ENCODE results near the gene FOXN3.

The FOXN3 gene

DNA sequence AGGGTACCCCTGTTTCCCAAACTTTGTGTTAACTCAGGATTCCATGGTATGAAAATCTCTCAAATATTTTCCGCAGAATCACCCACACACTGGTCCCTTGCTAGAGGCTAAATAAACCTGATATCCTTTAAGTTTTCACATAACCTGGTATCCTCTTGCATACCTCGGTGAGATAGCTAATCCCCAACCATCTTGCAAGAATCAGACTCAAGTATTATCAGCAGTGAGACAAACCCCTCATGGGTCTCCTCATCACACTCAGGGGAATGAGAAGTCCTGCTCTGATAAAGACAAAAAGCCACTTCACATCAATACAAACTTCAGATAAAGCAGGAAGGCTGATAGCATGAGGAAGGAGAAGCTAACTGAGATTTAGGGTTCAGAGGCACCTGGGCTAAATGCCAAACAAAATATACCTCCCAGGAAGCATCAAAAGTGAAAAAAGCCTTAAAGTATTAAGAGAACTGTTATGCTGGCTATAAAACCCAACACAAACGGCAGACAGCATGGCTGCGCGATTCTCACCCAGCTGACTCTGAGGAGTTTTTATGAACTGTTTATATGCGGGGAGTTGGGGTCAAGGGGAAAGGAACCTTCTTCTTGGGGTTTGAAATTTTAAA, 96.5 kb downstream of the FOXN3 start:
- H3K4me3 Mint-ChIP-seq = no peak overlapping the region
- peaks cover 64 to 68% of the 10 kb centered on the region in 2 donors for H3K36me3 Mint-ChIP-seq
- no peak for ATAC-seq (replicated peaks)

DNA sequence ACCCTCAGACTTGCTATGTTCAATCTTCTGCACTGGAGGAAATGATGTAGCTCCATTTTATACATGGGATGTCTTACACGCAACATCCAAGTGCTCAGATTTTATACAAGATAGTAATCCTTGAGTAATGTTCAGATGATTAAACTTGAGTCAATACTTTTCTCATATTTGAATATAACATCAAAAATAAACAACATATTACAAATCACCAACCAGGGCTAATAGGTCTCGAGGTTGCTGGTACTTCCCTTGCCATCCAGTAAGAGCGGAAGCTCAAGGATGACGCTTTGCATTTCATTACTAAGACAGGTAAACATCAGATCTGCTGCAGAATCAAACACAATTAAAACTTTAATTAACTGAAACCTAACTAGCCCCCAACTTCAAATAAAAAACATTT, 97.3 kb downstream of the FOXN3 start:
- Mint-ChIP-seq H3K4me1 (peaks cover 50 to 87% of the 10 kb centered on the region in 2 donors), H3K36me3 (peaks cover 67 to 69% of the 10 kb centered on the region in 2 donors), H3K27me3 (no peaks in the 10 kb centered on the region), H3K9me3 (peaks cover 8 to 10% of the 10 kb centered on the region in 2 donors), H3K4me3 (no peak overlapping the region), H3K27ac (no peak overlapping the region)
- ATAC-seq (replicated peaks) (no peak), DNase-seq (no peak)

More for the DNA sequence above, 96.5 kb downstream of the FOXN3 start:
- H3K9me3 Mint-ChIP-seq = peaks cover 12 to 13% of the 10 kb centered on the region in 2 donors
- H3K4me1 Mint-ChIP-seq = peaks cover 48 to 87% of the 10 kb centered on the region in 2 donors
- no peak for DNase-seq
- no peak overlapping the region for H3K27ac Mint-ChIP-seq
- H3K27me3 Mint-ChIP-seq = no peaks in the 10 kb centered on the region

DNA sequence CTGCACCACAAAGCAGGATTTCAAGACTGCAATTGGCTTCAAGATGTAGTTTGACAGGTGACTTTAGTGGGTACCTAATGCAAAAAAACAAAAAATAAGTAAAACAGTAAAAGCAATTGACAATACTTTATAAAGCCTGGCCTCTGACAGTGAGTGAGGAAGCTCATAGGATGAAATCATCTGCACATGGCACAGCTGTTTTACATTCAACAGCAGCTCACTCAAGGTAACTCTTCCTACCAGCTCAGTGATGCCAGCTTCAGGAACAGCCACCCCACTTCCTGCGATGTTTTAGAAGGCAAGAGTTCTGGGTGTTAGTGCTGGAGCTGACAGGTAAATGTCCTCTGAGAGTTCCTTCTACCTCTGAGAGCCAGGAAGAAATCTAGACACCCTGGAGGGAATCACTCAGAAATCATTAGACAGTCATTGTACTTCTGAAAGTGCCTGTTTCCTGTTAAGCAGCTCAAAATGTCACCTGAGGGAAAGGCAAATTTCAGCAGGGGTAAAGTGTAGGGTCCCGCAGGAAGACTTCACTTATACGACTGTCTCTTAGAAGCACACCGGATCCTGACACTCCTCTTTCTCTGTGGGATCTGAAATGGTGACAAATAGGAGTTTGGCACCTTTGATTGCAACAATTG, 99.9 kb downstream of the FOXN3 start:
- ATAC-seq (replicated peaks) = peak; percentile 67 to 85
- H3K27ac Mint-ChIP-seq = peak overlapping the region; percentile 81
- peaks cover 8 to 10% of the 10 kb centered on the region in 2 donors for H3K9me3 Mint-ChIP-seq
- peaks cover 57 to 69% of the 10 kb centered on the region in 2 donors for H3K36me3 Mint-ChIP-seq
- H3K27me3 Mint-ChIP-seq = no peaks in the 10 kb centered on the region
- H3K4me3 Mint-ChIP-seq = peak overlapping the region; percentile 25 to 41
- peaks cover 40 to 80% of the 10 kb centered on the region in 2 donors for H3K4me1 Mint-ChIP-seq
- no peak for DNase-seq

DNA sequence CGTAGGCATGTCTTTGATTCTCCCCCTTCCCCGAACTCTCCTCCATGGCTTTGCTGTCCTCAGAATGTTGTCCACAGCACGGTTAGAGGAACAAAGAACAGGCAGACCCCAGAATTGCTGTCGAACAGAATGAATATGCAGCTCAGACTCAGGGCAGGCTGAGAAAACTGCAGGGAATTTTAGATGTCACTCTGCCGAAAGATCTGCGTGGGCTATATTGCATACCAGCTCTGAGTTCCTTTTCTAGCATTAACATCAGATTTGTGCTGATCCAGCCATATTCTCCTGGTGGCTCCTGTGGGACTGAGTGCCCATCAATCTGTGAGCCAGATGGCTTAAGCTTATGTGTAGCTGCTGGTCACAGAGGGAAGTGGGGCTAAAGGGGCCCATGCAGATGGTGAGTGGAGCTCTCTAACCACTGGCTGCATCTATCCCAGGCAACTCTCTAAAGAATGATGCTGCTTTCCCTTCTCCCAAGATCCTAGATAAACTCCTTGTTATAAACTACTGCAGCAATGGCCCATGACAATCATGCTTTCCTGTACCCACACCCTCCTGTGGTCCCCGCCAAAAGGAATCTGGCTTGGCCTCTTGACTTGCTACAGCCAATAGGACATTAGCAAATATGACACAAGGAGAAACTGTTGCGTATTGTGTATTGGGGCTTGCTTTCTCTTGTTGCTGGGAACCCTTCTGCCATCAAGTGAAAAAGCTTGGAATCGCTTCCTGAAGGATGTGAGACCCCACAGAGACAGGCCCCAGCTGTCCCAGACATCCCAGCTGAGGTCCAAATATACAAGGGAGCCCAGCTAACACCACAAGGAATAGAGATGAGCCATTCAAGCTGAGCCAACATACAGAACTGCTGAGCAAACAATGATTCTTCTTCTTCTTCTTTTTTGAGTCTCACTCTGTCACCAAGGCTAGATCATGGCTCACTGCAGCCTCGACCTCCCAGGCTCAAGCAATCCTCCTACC, 101.3 kb downstream of the FOXN3 start:
- Mint-ChIP-seq H3K4me1 (peaks cover 39 to 74% of the 10 kb centered on the region in 2 donors), H3K9me3 (peaks cover 8 to 10% of the 10 kb centered on the region in 2 donors), H3K27me3 (no peaks in the 10 kb centered on the region), H3K4me3 (no peak overlapping the region), H3K36me3 (peaks cover 54 to 68% of the 10 kb centered on the region in 2 donors), H3K27ac (no peak overlapping the region)
- DNase-seq (no peak), ATAC-seq (replicated peaks) (no peak)

DNA sequence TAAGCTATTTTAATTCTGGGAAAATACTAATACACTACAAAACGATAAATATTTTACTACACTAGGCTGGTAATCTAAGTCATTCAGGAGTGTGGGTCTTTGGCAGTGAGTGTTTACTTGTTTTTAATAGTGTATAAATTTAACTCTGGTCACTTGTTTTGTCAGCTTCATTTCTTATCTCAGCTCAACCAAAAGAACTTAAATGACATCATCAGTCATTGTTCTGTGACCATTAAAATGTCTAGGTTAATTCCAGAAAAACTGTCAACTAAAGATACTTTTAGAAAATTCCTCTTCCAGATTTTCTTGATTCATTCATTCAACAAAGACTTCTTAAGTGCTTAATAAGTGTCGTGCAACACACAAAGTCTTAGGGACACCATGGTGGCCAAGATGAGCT, 102.8 kb downstream of the FOXN3 start:
- DNase-seq = no peak
- Mint-ChIP-seq H3K27ac (peak overlapping the region; percentile 45), H3K36me3 (peaks cover 47 to 64% of the 10 kb centered on the region in 2 donors), H3K27me3 (no peaks in the 10 kb centered on the region), H3K9me3 (peaks cover 5 to 8% of the 10 kb centered on the region in 2 donors), H3K4me3 (no peak overlapping the region), H3K4me1 (peaks cover 46 to 77% of the 10 kb centered on the region in 2 donors)
- ATAC-seq (replicated peaks) = no peak

DNA sequence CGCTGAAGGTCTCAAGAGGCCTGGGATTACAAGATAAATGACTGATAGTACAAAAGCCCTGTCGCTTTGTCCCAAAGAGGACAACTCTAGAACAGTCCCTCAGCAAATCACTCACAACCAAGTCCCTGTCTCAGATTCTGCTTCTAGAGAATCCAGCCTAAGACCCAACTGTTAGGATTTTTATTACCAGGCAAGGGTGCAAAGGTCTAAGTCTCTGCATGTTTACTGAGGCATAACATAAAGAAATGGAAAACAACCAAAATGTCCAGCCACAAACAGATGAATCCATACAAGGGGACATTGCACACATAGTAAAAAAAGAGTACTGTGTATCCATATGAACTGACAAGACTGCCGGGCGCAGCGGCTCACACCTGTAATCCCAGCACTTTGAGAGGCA, 104.1 kb downstream of the FOXN3 start:
- no peak for DNase-seq
- Mint-ChIP-seq H3K36me3 (peaks cover 46 to 60% of the 10 kb centered on the region in 2 donors), H3K9me3 (no peaks in the 10 kb centered on the region), H3K4me1 (peaks cover 57 to 77% of the 10 kb centered on the region in 2 donors), H3K4me3 (no peak overlapping the region), H3K27me3 (no peaks in the 10 kb centered on the region), H3K27ac (peak overlapping the region; percentile 25)
- ATAC-seq (replicated peaks) = no peak

DNA sequence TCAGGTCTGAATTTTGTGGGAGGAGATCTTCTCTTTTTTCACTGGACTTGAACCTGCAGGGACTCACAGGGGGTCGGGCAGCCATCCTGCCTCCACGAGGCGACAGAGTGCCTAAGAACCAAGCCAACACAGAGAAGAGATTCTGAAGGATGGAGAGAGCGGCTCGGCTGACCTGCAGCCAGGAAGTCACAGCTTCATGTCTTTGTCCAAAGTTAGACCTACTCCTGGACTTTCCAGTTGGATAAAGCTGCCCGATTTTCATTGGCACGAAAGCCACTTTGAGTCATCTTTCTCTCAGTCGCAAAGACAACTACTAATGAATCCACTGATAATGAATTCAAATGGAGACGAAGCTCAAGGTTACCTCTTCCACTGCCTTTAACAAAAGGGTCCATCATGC, 106.8 kb downstream of the FOXN3 start:
- Mint-ChIP-seq H3K4me1 (peaks cover 49 to 76% of the 10 kb centered on the region in 2 donors), H3K27me3 (no peaks in the 10 kb centered on the region), H3K4me3 (peak overlapping the region in 1 of 2 donors; percentile 2), H3K9me3 (peaks cover 0 to 4% of the 10 kb centered on the region in 2 donors), H3K36me3 (peaks cover 42 to 65% of the 10 kb centered on the region in 2 donors), H3K27ac (peak overlapping the region; percentile 31)
- DNase-seq (no peak), ATAC-seq (replicated peaks) (no peak)

DNA sequence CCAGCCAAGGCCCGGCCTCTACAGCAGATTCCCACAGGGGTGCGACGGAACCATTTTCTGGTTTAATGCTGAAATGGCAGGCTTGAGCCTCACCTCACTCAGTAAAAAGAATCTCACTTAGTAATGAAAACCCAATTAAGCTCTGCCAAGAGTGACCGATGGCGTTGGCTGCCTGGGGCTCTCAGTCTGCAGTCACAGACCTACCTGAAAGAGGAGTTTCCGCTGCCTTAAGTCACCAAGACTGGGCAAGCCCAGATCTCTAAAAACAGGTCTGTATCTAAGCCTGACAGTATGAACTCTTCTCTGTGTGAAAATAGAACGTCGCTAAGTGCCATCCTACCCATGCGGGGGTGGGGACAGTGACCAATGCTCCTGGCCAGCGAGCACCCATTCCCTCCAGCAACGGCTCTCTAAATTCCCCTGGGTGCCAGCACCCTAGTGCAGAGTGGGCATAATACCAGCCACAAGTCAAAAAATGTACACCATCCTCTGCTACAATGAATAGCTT, 107.3 kb downstream of the FOXN3 start:
- Mint-ChIP-seq H3K36me3 (peaks cover 41 to 63% of the 10 kb centered on the region in 2 donors), H3K9me3 (peaks cover 0 to 4% of the 10 kb centered on the region in 2 donors), H3K27me3 (no peaks in the 10 kb centered on the region), H3K4me3 (peak overlapping the region; percentile 2 to 41), H3K27ac (peak overlapping the region; percentile 95), H3K4me1 (peaks cover 48 to 76% of the 10 kb centered on the region in 2 donors)
- DNase-seq (no peak), ATAC-seq (replicated peaks) (no peak)

DNA sequence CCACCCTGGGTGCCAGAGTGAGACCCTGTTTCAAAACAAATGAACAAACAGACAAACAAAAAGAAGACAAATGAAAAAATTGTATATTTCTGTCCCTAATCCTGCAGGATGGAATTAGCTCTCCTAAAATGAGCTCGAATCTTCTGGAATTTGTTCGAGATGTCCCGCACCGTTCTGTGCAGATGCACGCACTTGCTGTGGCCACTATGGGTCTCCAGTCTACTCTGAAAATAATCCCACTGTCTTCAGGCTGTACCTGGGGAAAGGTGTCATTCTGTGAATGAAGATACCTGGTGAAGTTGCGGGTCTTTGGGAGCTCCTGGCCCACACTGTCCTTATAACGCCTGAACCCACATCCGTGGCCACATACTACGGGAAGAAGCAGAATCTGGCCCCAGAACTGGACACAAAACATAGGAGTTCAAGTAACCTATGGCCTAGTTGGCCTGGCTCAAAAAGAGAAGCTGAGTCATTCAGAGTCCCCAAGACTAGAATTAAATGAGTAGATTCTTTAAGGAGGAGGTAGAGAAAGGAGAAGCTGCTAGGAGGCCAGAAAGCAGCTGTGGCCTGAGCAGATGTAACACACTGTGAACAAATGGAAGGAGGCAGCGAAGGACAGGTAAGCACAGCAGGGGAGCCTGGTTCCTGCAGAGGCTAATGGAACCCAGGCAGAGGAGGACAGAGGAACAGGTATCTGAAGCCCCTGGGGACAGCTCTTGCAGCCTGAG, 108.6 kb downstream of the FOXN3 start:
- ATAC-seq (replicated peaks) = peak; percentile 77 to 79
- H3K4me3 Mint-ChIP-seq = peak overlapping the region; percentile 17 to 36
- H3K4me1 Mint-ChIP-seq = peaks cover 50 to 78% of the 10 kb centered on the region in 2 donors
- H3K27me3 Mint-ChIP-seq = no peaks in the 10 kb centered on the region
- H3K36me3 Mint-ChIP-seq = peaks cover 37 to 56% of the 10 kb centered on the region in 2 donors
- peak overlapping the region; percentile 95 for H3K27ac Mint-ChIP-seq
- DNase-seq = peak; percentile 41
- peaks cover 0 to 4% of the 10 kb centered on the region in 2 donors for H3K9me3 Mint-ChIP-seq

DNA sequence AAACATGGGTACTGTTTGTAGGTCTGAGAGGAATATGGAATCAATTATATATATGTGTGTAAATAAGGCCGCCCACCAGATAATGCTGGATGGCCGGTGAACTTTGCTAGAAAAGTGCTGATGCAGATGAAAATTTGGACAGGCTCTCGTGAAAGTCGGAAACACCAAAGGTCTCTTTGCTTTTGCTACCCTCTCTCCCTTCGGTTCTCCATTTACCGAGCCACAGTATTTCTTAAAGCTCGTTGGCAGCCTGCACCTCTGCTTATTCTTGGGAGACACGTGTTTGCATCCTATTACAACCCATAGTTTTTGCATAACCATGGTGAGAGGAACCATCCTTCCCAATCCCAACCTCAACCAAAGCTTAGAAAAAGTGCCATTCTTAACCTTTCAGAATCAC, 109.6 kb downstream of the FOXN3 start:
- Mint-ChIP-seq H3K27ac (peak overlapping the region; percentile 95), H3K36me3 (peaks cover 42 to 57% of the 10 kb centered on the region in 2 donors), H3K9me3 (peaks cover 0 to 4% of the 10 kb centered on the region in 2 donors), H3K27me3 (no peaks in the 10 kb centered on the region), H3K4me1 (peaks cover 56 to 80% of the 10 kb centered on the region in 2 donors), H3K4me3 (peak overlapping the region; percentile 1 to 60)
- DNase-seq (no peak), ATAC-seq (replicated peaks) (no peak)

DNA sequence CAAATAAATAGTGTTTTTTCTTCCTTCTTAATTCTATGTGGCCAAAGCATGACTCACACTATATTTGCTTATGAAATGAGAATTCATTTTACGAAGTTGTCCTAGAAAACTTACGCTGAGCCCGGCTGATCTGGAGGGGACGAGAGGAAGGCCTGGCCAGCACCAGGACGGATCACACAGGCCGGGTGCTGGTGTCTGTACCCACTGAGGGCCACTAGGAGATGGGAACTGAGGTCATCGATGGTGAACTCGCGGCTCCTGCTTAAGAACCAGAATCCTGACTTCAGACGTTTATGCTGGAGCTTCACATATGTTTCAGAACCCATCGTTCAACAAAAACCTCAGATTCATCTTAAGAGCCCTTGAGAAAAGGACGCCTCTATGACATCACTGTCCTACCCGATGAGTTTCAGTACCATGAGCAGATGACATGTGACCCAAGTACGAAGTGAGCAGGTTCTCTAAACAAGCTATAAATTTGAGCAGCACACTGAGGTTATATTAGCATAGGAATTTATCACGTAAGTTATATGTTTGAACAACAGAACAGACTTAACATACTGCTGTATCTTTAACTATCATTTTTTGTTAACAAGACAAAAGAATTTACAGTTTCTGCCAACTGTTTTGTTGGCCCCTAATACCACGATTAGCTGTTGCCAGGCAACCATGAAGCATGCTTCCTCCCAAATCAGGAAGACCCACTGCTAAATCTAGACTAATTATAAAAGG, 111.9 kb downstream of the FOXN3 start:
- DNase-seq (no peak), ATAC-seq (replicated peaks) (peak; percentile 41 to 52)
- peaks cover 3 to 8% of the 10 kb centered on the region in 2 donors for H3K9me3 Mint-ChIP-seq
- H3K4me1 Mint-ChIP-seq = peaks cover 58 to 83% of the 10 kb centered on the region in 2 donors
- no peaks in the 10 kb centered on the region for H3K27me3 Mint-ChIP-seq
- peak overlapping the region; percentile 99 for H3K27ac Mint-ChIP-seq
- peak overlapping the region; percentile 73 to 94 for H3K4me3 Mint-ChIP-seq
- H3K36me3 Mint-ChIP-seq = peaks cover 46 to 58% of the 10 kb centered on the region in 2 donors

DNA sequence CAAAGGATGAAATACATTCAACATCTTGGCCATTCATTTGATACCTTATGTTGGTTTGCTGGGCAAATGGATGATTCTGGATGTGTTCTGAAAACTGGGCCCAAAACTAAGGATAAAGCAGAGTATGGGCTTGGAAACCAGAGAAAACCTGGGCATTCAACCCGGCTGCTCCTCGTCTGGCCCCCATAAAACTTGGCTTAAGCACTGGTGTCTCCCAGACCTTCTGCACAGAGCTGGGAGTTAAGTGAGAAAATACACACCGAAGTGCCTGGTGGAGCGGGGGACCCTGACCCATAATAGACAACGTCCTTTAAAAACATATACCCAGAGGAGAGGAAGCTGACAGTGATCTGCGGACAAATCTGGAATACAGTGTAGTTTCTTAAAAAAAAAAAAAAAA, 112.5 kb downstream of the FOXN3 start:
- DNase-seq (no peak), ATAC-seq (replicated peaks) (no peak)
- peak overlapping the region; percentile 92 to 94 for H3K4me3 Mint-ChIP-seq
- peaks cover 3 to 8% of the 10 kb centered on the region in 2 donors for H3K9me3 Mint-ChIP-seq
- peak overlapping the region; percentile 99 for H3K27ac Mint-ChIP-seq
- peaks cover 45 to 57% of the 10 kb centered on the region in 2 donors for H3K36me3 Mint-ChIP-seq
- H3K27me3 Mint-ChIP-seq = no peaks in the 10 kb centered on the region
- peaks cover 52 to 78% of the 10 kb centered on the region in 2 donors for H3K4me1 Mint-ChIP-seq
